Measurements from ENCODE around the gene HOXA7. TPM values are rescaled to one million over a fixed set of nuclear protein-coding genes. Genes with fewer than 3 reads are reported as not detected.

The HOXA7 gene
- total and polyA plus RNA-seq, 12 donors = 7.9 to 39.1 (median 22.7) TPM

DNA sequence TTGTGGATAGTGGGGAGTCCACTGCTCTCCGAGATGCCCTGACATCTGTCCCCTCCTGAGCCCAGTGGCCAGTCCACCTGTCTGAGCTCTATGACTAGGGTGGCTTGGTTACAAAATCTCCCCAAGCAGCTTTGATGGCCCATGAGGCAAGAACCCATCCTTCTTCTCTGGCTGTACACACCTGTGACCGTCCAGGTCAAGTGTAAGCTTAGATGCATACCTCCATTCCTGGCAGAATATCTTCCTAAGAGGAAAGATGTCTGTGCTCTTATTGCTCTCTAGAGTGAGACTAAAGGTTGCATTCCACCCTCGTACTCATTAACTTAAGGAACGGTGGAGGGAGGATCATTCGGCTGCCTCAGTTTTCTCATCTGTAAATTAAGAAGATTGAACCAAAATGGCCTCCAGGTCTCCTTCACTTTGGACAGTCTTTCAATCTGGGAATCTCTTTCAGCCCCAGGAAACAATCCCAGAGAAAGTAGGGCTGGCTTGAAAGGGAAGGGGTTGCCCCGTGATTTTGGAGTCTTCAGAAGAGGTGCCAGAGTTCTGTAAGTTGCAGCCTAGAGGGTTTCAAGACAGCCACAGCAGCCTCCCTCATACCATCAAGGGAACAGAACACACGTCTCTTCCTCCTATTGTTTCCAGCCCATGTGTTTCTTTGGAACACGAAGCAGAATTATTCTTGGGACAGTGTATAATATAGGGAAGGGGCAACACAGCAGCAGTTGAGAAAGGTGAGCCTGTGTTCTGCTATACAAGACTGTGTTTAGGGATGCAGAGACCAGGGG, 31.4 kb downstream of the HOXA7 start:
- Histone ChIP-seq H3K9me3 (replicated peaks in 1 of 3) (no peaks in the 10 kb centered on the region), H3K27ac (peak overlapping the region in 2 of 5 donors; percentile 69 to 90), H3K4me3 (no peak overlapping the region), H3K4me1 (replicated peaks in 1 of 2) (peaks cover 8 to 38% of the 10 kb centered on the region in 2 donors), H3K36me3 (replicated peaks in 1 of 2) (no peaks in the 10 kb centered on the region), H3K27me3 (no peaks in the 10 kb centered on the region)
- WGBS, 4 donors = 85 to 88% (median 88%) methylated on average over 7 to 8 of the region's 8 CpGs
- intact Hi-C loops (cut with DNase I) = no loop called here
- no peak for TF ChIP-seq POLR2A (IDR thresholded peaks at IDR 0.05)
- TF ChIP-seq, protein P1, sequence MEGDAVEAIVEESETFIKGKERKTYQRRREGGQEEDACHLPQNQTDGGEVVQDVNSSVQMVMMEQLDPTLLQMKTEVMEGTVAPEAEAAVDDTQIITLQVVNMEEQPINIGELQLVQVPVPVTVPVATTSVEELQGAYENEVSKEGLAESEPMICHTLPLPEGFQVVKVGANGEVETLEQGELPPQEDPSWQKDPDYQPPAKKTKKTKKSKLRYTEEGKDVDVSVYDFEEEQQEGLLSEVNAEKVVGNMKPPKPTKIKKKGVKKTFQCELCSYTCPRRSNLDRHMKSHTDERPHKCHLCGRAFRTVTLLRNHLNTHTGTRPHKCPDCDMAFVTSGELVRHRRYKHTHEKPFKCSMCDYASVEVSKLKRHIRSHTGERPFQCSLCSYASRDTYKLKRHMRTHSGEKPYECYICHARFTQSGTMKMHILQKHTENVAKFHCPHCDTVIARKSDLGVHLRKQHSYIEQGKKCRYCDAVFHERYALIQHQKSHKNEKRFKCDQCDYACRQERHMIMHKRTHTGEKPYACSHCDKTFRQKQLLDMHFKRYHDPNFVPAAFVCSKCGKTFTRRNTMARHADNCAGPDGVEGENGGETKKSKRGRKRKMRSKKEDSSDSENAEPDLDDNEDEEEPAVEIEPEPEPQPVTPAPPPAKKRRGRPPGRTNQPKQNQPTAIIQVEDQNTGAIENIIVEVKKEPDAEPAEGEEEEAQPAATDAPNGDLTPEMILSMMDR (IDR thresholded peaks at IDR 0.05) = no peak
- DNase-seq = peak in 1 of 7 donors; percentile 4

DNA sequence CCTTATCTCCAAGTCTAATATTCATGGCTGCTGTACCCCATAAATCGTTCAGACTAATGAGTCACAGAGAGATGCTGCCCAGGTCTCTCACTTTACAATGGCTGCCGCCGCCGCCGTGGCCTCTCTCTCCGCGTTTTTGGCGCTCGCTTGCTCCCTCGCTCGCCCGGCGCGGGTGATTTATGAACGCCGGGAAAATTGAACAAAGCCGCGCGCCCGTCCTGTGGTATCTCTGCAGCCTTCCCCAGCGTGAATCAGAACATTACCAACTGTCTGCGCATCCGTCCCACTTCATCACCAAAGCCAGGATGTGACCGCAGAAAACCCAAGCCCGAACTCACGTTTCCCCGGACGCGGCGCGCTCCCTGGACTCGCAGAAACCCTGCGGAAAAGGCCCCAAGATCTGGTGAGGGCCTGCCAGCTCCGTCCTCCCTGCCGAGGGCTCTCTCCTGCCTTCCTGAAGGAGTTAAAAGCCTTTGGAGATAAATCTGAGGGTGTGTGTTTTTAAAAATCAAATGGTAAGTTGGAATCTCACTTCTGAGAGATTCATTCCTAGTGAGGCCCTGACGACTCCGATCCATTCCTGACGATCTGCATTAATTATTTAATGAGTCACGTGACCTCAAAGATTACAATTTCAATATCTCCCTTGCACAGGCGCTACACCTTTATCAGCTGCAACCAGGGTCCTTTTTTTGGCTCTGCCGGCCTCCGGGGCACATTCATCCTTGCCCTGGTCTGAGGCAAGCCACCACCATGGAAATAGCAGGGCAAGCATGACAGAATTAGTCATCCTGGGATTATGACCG, 32.2 kb downstream of the HOXA7 start:
- Histone ChIP-seq H3K36me3 (replicated peaks in 1 of 2) (no peaks in the 10 kb centered on the region), H3K27ac (peak overlapping the region in 4 of 5 donors; percentile 36 to 90 (median 56)), H3K4me1 (replicated peaks in 1 of 2) (peaks cover under 1 to 38% of the 10 kb centered on the region in 2 donors), H3K27me3 (no peaks in the 10 kb centered on the region), H3K9me3 (replicated peaks in 1 of 3) (no peaks in the 10 kb centered on the region), H3K4me3 (no peak overlapping the region)
- 67 to 77% (median 71%) methylated on average over 34 to 43 of the region's 43 CpGs for WGBS, 4 donors
- intact Hi-C loops (cut with DNase I) = no loop called here
- TF ChIP-seq, protein P1 (IDR thresholded peaks at IDR 0.05) = no peak
- TF ChIP-seq POLR2A (IDR thresholded peaks at IDR 0.05) = no peak
- DNase-seq = peak in 4 of 7 donors; percentile 32 to 77 (median 64)

DNA sequence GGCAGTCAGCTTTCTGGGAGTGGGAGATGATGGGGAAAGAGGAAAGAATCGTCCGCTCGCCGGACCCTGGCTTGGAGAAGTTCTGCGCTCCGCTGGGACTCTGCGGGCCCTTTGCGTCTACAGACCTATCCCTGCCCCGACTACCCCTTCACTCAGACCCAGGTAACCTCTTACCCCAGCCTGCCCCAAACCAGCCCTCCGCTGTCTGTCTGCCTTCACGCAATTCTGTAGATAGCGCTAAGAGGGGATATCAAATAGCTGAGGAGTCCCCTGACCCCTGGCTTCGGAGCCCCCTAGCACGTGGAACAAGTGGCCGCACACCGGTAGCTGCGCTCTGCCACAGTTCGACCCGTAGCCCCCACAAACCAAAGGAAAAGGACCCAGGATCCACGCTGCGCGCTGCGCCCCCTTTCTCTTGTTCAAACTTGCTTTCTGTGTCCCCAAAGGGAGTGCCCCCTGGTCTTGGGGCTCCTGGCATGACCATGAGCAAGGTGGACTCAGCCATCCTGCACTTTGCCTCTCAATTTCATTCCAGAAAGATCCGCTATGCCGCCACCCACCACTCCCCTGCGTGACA, 32.9 kb downstream of the HOXA7 start:
- no peaks in the 10 kb centered on the region for H3K9me3 ChIP-seq (replicated peaks in 1 of 3)
- H3K4me1 ChIP-seq (replicated peaks in 1 of 2) = peaks cover 0 to 33% of the 10 kb centered on the region in 2 donors
- peak overlapping the region in 4 of 5 donors; percentile 36 to 90 (median 56) for H3K27ac ChIP-seq
- H3K27me3 ChIP-seq = no peaks in the 10 kb centered on the region
- H3K4me3 ChIP-seq = no peak overlapping the region
- intact Hi-C loops (cut with DNase I) = no loop called here
- H3K36me3 ChIP-seq (replicated peaks in 1 of 2) = no peaks in the 10 kb centered on the region
- WGBS, 4 donors = 83 to 86% (median 85%) methylated on average over 26 of the region's 26 CpGs
- TF ChIP-seq, protein P1 (IDR thresholded peaks at IDR 0.05) = no peak
- no peak for TF ChIP-seq POLR2A (IDR thresholded peaks at IDR 0.05)
- DNase-seq = peak in 2 of 7 donors; percentile 13 to 47

DNA sequence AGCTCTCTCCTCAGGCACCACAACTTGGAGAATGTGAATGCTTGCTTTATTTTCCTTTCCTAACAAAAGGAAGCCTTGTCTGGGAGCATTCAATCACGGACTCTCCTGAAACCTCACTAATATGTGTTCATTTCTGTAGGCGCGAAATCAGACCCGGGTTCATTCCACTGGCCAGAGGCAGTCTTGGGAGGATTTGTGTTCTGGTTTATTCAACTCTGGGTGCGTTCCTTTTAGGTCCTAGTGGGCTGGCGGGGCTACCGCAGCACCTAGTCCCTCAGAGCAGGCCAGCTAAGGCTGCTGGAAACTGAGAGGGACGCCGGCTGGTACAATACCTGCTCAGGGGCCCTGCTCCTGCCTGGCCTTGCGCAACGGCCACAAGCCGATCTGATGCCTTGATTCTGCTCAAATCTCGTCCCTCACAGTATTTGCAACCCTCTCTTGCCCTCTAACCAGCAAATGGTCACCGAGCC, 33.4 kb downstream of the HOXA7 start:
- H3K4me3 ChIP-seq = peak overlapping the region in 1 of 4 donors; percentile 20
- no peaks in the 10 kb centered on the region for H3K27me3 ChIP-seq
- DNase-seq = peak in 3 of 7 donors; percentile 13 to 50 (median 21)
- intact Hi-C loops (cut with DNase I) = no loop called here
- no peak for TF ChIP-seq POLR2A (IDR thresholded peaks at IDR 0.05)
- TF ChIP-seq, protein P1 (IDR thresholded peaks at IDR 0.05) = no peak
- peak overlapping the region in 4 of 5 donors; percentile 36 to 90 (median 54) for H3K27ac ChIP-seq
- WGBS, 4 donors = 70 to 86% (median 77%) methylated on average over 8 to 14 of the region's 14 CpGs
- peaks cover 0 to 28% of the 10 kb centered on the region in 2 donors for H3K4me1 ChIP-seq (replicated peaks in 1 of 2)
- H3K36me3 ChIP-seq (replicated peaks in 1 of 2) = no peaks in the 10 kb centered on the region
- H3K9me3 ChIP-seq (replicated peaks in 1 of 3) = no peaks in the 10 kb centered on the region
